Hepatocyte (in vitro differentiated cells): ENCODE measurements around the gene SLC22A8.

Source experiments
- CTCF ChIP-seq: fragments of 200-600 bp; sonication (generic); IDR thresholded peaks from 2 replicates; pipeline ENCODE4 v1.5.1; 2016; ENCODE audit warnings: antibody characterized with exemption, mild to moderate bottlenecking; ENCODE audit not compliant: poor library complexity
- EZH2 ChIP-seq: fragments of 200-600 bp; sonication (generic); IDR thresholded peaks from 2 replicates; pipeline ENCODE4 v1.6.1; 2016; ENCODE audit warnings: antibody characterized with exemption, mild to moderate bottlenecking, borderline replicate concordance

GRCh38 chr11:63015521-63016215, at the start of gene SLC22A8:
- TF ChIP-seq CTCF (no peak), EZH2 (no peak)
